ENCODE measurements around the gene KRTAP5-4. TPM values are rescaled to one million over a fixed set of nuclear protein-coding genes. Genes with fewer than 3 reads are reported as not detected.
A peak's percentile ranks its signal among the peaks of the same experiment; 100 is the strongest.
"Not testable (repeated sequence)": the region's sequence is repeated elsewhere in the genome, so short reads cannot be mapped to it uniquely, and the experiment has no call there.

The KRTAP5-4 gene
- total and polyA plus RNA-seq, 11 donors: not detected

- H3K27me3 ChIP-seq: peaks cover 0 to 8% (median under 1%) of the 10 kb centered on the region in 9 donors
- no peak overlapping the region for H3K27ac ChIP-seq
- TF ChIP-seq POLR2A (IDR thresholded peaks at IDR 0.05) (no peak), CTCF (IDR thresholded peaks at IDR 0.05) (no peak)
- peaks cover 0 to 10% (median 0%) of the 10 kb centered on the region in 12 donors for H3K4me1 ChIP-seq
- 46 to 80% (median 68%) methylated on average over 5 to 6 of the region's 6 CpGs for WGBS, 4 donors
- ATAC-seq (no peak), DNase-seq (no peak)
- no peaks in the 10 kb centered on the region for H3K36me3 ChIP-seq
- intact Hi-C loops (cut with DNase I): no loop called here
- H3K4me3 ChIP-seq: no peak overlapping the region
- no peaks in the 10 kb centered on the region for H3K9me3 ChIP-seq
Measured at GRCh38 chr11:1598816-1599215, 23.1 kb downstream of the KRTAP5-4 start.

- not testable (repeated sequence) for DNase-seq, H3K36me3 ChIP-seq
- WGBS, 4 donors: 85 to 88% (median 87%) methylated on average over 3 of the region's 3 CpGs
Measured at GRCh38 chr11:1598406-1598805, 23.5 kb downstream of the KRTAP5-4 start.

GRCh38 chr11:1597994-1598380, 24.0 kb downstream of the KRTAP5-4 start, which contains the start of gene KRTAP5-2:
KRTAP5-2 (minus strand) TSS chr11:1598294; CDS start chr11:1598250, 44 bp downstream.
- peaks cover 0 to 10% (median 0%) of the 10 kb centered on the region in 12 donors for H3K4me1 ChIP-seq
- no peak within 1 kb of the TSS for H3K4me3 ChIP-seq
- no peak within 1 kb of the TSS for H3K27ac ChIP-seq
- no peaks in the 10 kb centered on the region for H3K36me3 ChIP-seq
- WGBS, 4 donors: 67 to 100% (median 73%) methylated on average over 1 to 4 of the region's 4 CpGs
- DNase-seq: no peak
- H3K9me3 ChIP-seq: no peaks in the 10 kb centered on the region
- TF ChIP-seq CTCF (IDR thresholded peaks at IDR 0.05) (no peak), POLR2A (IDR thresholded peaks at IDR 0.05) (no peak)
- intact Hi-C loops (cut with DNase I): no loop called here
- ATAC-seq: no peak
- H3K27me3 ChIP-seq: peaks cover 0 to 5% (median 0%) of the 10 kb centered on the region in 9 donors

More at GRCh38 chr11:1598406-1598805, 23.5 kb downstream of the KRTAP5-4 start:
- intact Hi-C loops (cut with DNase I); H3K27me3 ChIP-seq; ATAC-seq; H3K4me1 ChIP-seq; H3K9me3 ChIP-seq; H3K27ac ChIP-seq; H3K4me3 ChIP-seq: not testable (repeated sequence)

- peaks cover 0 to 10% (median 0%) of the 10 kb centered on the region in 12 donors for H3K4me1 ChIP-seq
- 84 to 88% (median 86%) methylated on average over 9 to 10 of the region's 10 CpGs for WGBS, 4 donors
- no peak overlapping the region for H3K4me3 ChIP-seq
- peaks cover 0 to 5% (median 0%) of the 10 kb centered on the region in 9 donors for H3K27me3 ChIP-seq
- no peak overlapping the region for H3K27ac ChIP-seq
- H3K9me3 ChIP-seq: no peaks in the 10 kb centered on the region
- no peak for TF ChIP-seq CTCF (IDR thresholded peaks at IDR 0.05)
- no peak for TF ChIP-seq POLR2A (IDR thresholded peaks at IDR 0.05)
- ATAC-seq: no peak
- no peak for DNase-seq
- H3K36me3 ChIP-seq: no peaks in the 10 kb centered on the region
- intact Hi-C loops (cut with DNase I): no loop called here
Measured at GRCh38 chr11:1597331-1597993, 24.5 kb downstream of the KRTAP5-4 start.

- H3K36me3 ChIP-seq; intact Hi-C loops (cut with DNase I); H3K4me1 ChIP-seq; H3K9me3 ChIP-seq; H3K27ac ChIP-seq; H3K27me3 ChIP-seq; H3K4me3 ChIP-seq; DNase-seq: not testable (repeated sequence)
- peak in 1 of 4 donors; percentile 82 for ATAC-seq
- 60 to 71% (median 62%) methylated on average over 17 to 19 of the region's 19 CpGs for WGBS, 4 donors
Measured at GRCh38 chr11:1596576-1597121, 25.3 kb downstream of the KRTAP5-4 start.

- WGBS, 4 donors: 43 to 49% (median 47%) methylated on average over 11 of the region's 11 CpGs
- not testable (repeated sequence) for H3K9me3 ChIP-seq, H3K36me3 ChIP-seq, H3K27me3 ChIP-seq, DNase-seq, H3K4me3 ChIP-seq, H3K27ac ChIP-seq, H3K4me1 ChIP-seq
- ATAC-seq: peak in 1 of 4 donors; percentile 15
- intact Hi-C loops (cut with DNase I): loop anchor here in 2 of 10 donors (2.0 kb wide), 1 partner anchor 33 kb away; the partner anchor contains the start of gene KRTAP5-5 (in 2 of the 2)
Measured at GRCh38 chr11:1595994-1596575, 25.9 kb downstream of the KRTAP5-4 start.
